Brain microvascular endothelial cell (primary cell): ENCODE results near the gene NEGR1.

Experiments used
- DNase-seq: peaks from one replicate; pipeline ENCODE4 v3.0.0-alpha.2; 2020
- H3K27ac ChIP-seq: fragments of 250-450 bp; sonication (Bioruptor Pico); 2 replicates; pipeline ENCODE4 v1.5.1; 2020; ENCODE audit warnings: mild to moderate bottlenecking, moderate library complexity
- H3K27me3 ChIP-seq: fragments of 250-450 bp; sonication (Bioruptor Pico); replicated peaks from 2 replicates; pipeline ENCODE4 v1.5.1; 2020; ENCODE audit warnings: mild to moderate bottlenecking
- H3K36me3 ChIP-seq: fragments of 250-450 bp; sonication (Bioruptor Pico); replicated peaks from 2 replicates; pipeline ENCODE4 v1.5.1; 2020; ENCODE audit warnings: mild to moderate bottlenecking
- H3K4me3 ChIP-seq: 2 replicates; pipeline ENCODE4 v1.5.1; 2011; ENCODE audit warnings: low read depth, mild to moderate bottlenecking, control low read depth, low read length, moderate library complexity
- CTCF ChIP-seq: IDR thresholded peaks from 2 replicates; pipeline ENCODE4 v1.5.1; 2011; ENCODE audit warnings: low read depth, mild to moderate bottlenecking, moderate library complexity, low read length, control low read depth, inconsistent platforms; ENCODE audit errors: missing control alignments
- in situ Hi-C: cut with HindIII; loops from 2 replicates; pipeline ENCODE4 v1.10.0; 2017; ENCODE audit warnings: low sequenced_read_pairs, low pct_ligation_motif_present

Gene NEGR1

DNA sequence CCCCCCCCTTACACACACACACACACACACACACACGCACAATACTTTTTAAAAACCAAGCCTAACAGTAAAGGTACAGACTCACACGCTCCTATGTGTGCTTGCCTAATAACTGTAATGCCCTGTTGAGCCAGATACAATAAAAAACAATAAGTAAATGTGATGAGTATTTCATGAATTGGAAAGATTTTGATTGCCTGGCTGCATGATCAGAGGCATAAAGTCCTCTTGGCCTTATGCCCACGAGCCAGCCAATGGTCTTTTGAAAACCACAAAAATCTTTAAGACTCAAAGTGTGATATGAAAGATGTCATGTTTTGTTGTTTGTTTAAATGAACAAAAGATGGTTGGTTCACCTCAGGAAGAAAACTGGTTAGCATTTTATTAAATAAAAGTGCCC lies 759.6 kb downstream of the NEGR1 start:
- TF ChIP-seq CTCF: no peak
- DNase-seq: no peak
- Histone ChIP-seq H3K27ac (no peak overlapping the region), H3K27me3 (no peaks in the 10 kb centered on the region), H3K4me3 (no peak overlapping the region), H3K36me3 (no peaks in the 10 kb centered on the region)
- in situ Hi-C loops: no loop called here

DNA sequence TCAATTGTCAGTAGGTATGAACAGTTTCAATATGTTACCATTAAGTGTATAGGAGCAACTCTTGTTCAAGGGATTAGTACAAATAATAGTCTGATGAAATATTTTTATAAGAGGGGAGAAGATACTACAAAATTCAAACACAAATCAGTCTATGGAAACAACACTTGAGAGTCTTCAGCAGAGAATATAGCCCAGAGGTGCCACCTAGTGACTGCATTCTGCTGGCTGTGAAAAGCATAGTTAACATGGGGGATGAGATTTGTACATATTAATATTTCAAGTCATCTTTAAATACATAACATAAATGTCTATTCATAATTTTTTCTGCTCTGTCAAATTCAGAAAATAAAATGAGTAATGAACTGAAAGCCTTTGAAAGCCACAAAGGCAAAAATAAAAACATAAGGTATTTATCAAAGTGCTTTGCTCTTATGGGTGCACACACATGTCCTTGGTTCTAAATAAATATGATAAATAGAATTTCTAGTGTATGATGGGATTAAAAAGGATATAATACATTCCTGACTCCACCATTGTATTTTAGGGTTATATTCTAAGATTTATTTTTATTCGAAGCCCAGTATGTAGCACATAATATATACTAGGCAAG lies 760.6 kb downstream of the NEGR1 start:
- peak; percentile 72 for TF ChIP-seq CTCF
- peak; percentile 11 for DNase-seq
- in situ Hi-C loops: no loop called here
- Histone ChIP-seq H3K27me3 (no peaks in the 10 kb centered on the region), H3K4me3 (no peak overlapping the region), H3K36me3 (no peaks in the 10 kb centered on the region), H3K27ac (no peak overlapping the region)

- Histone ChIP-seq H3K36me3 (no peaks in the 10 kb centered on the region), H3K27ac (no peak overlapping the region), H3K27me3 (no peaks in the 10 kb centered on the region), H3K4me3 (no peak overlapping the region)
- TF ChIP-seq CTCF: no peak
- in situ Hi-C loops: no loop called here
- DNase-seq: no peak
Observed at GRCh38 chr1:71511505-71511904, 770.8 kb downstream of the NEGR1 start.

DNA sequence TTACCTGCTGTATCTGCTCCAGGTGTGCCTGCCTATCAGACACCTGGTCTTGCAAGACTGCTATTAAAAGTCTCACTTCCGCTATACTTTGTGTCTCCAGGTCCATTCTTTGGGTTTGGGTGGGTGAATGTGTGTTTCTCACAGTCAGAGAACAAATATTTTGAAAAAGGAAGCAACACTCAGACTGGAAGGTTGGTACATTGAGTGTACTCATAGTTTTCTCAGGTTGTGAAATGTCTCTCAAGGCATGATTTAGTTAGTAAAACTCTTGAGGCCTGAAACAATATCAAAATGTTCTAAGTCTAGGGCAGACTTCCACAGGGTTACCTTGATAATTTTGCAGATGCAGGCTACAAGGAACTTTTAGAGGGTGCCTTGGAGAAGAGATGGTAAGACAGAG lies 771.6 kb downstream of the NEGR1 start:
- Histone ChIP-seq H3K36me3 (no peaks in the 10 kb centered on the region), H3K27me3 (no peaks in the 10 kb centered on the region), H3K27ac (no peak overlapping the region), H3K4me3 (no peak overlapping the region)
- no peak for DNase-seq
- in situ Hi-C loops: no loop called here
- no peak for TF ChIP-seq CTCF

GRCh38 chr1:71509051-71509595 lies 773.2 kb downstream of the NEGR1 start:
- H3K4me3 ChIP-seq: no peak overlapping the region
- H3K27me3 ChIP-seq: no peaks in the 10 kb centered on the region
- no peak for TF ChIP-seq CTCF
- no peak overlapping the region for H3K27ac ChIP-seq
- H3K36me3 ChIP-seq: no peaks in the 10 kb centered on the region
- in situ Hi-C loops: no loop called here
- no peak for DNase-seq

DNA sequence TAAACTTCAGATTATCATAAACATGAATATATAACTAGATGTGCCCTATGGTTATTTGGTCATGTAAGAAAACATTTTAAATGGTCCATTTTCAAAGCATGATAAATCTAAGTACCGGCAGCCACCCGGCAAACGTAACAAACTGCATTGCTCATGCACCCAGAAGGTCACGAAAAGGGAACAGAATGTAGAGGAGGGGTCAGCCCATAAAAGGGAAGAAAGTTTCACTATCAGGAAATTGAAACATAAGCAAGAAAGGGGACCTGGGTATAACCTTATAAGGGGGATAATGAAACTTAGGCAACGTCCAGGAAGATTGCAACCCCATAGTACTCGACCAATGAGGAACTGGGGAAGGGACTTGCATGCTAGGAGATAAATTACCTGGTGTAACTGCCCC lies 780.3 kb downstream of the NEGR1 start:
- in situ Hi-C loops: no loop called here
- Histone ChIP-seq H3K27me3 (no peaks in the 10 kb centered on the region), H3K36me3 (no peaks in the 10 kb centered on the region), H3K4me3 (no peak overlapping the region), H3K27ac (no peak overlapping the region)
- TF ChIP-seq CTCF: no peak
- DNase-seq: no peak
